Fibroblast of peridontal ligament (primary cell): ENCODE measurements around the gene JMJD7.

Source experiments
- DNase-seq: peaks from one replicate; pipeline ENCODE4 v3.0.0-alpha.2; 2010; ENCODE audit errors: extremely low read depth

Gene JMJD7

GRCh38 chr15:41799488-41799805 is 28.4 kb upstream of the JMJD7 start:
- DNase-seq, result no peak

GRCh38 chr15:41801185-41801584 is 26.7 kb upstream of the JMJD7 start:
- no peak for DNase-seq

DNA sequence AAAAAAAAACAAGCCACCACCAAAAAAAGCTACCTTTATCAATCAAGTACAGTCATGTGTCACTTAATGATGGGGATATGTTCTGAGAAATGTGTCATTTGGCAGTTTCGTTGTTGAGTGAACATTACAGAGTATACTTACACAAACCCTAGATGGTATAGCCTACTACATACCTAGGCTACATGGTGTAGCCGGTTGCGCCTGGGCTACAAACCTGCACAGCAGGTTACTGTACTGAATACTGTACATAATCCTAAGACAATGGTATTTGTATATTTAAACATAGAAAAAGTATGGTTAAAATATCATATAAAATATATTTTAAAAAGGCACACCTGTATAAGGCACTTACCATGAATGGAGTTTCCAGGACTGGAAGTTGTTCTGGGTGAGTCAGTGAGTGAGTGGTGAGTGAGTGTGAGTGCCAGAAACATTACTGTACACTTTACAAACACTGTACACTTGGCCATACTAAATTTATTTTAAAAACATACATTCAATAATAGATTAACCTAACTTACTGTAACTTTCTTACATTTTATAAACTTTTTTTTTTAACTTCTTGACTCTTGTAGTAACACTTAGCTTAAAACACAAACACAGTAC is 25.9 kb upstream of the JMJD7 start:
- DNase-seq, result peak; percentile 27

- DNase-seq, result no peak
These were observed 23.5 kb upstream of the JMJD7 start for GRCh38 chr15:41804361-41804760.

DNA sequence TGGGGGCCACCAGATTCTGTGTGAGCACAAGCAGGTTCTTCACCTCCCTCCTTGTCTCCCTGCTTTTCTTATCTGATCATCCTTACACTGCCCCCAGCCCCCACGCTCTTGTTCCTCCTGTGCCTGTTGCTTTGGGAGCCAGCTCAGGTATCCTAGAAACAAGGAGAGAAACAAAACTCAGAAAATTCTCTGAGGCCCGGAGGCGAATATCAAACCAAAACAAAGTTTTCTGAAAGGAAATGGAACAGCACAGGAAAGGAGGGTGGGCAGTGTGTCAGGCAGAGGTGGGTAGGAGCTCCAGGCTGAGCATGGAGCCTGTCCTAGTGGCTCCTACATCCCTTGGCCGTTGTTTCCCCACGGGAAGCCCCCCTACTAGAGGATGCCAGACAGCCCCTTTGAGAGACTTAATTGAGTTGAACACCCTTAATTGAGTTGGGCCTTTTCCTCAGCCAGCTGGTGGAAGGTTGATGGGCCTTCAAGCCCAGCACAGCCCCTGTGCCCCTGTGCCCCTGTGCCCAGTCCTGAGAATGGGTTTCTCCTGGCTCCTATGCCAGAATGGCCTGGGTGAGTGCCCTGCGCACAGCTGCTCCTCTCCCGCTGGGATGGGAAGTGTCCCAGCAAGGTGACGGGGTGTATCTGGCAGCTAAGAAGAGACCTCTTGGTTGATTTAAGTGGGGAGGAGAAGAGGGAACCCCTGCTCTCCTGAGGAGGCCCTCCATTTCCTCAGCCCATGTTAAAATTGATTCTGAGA is 22.8 kb upstream of the JMJD7 start:
- DNase-seq, result no peak

DNA sequence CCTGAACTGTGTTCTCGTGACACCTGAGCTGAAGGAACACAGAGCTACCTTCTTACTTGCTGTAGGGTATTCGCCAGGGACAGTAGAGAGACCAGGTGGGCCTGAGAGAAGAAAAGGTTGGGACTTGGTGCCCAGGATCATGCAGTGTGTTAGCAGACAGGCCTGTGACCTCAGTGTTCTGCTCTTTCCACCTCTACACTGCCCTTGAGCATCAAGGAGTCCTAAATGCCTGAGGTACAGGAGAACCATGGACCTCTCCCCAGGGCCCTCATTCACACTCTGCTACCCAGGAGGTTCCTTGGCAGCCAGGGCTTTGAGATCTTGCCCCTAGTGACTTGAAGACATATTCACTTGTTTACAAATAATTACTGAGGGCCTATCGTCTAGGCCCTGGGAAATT is 22.2 kb upstream of the JMJD7 start:
- DNase-seq, result no peak

DNA sequence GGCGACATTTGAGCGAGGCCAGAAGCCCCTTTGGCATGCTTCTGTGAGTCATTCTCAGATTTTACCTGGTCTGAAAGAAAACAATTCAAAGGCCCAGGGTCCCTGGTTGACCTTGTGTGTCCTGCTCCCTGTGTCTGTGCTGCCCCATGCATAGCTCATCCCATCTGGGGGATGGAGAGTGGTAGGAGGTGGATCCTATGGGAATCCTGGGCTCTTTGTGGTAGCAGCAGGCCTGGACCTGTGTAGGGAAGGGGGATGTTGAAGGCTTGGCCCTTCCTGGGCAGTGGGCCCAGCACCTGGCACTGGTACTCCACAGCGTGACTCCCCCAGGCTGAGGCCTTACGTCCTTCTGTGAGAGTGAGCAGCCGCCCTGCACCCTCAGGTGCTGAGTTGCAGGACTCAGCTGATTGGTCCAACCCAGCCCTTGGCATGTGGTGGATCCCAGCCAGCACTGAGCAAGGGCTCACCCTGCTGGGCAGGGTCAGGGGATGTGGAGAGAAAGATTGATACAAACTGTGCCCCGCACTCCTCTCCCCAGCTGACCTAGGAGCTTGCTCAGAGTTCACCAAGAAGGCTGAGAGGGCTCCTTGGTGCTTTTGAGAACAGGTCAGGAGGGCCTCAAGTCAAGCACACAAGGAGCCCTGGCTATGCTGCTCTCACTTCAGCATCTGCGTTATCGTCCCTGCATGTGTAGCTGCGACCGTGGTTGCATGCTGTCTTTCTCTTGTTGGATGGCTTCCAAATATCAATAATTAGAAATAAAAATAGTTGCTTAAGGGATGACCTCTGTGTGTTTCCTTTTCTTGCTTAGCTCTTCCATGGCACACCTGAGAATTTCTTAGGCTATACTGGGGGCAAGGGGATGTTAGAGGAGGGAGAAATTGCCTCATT is 21.4 kb upstream of the JMJD7 start:
- DNase-seq, result no peak

GRCh38 chr15:41809121-41809520 is 18.8 kb upstream of the JMJD7 start:
- DNase-seq, result no peak

- DNase-seq, result no peak
These were observed 18.2 kb upstream of the JMJD7 start for GRCh38 chr15:41809526-41810220.

GRCh38 chr15:41810651-41811431 is 17.1 kb upstream of the JMJD7 start:
- no peak for DNase-seq

- DNase-seq, result peak; percentile 88
These were observed 16.3 kb upstream of the JMJD7 start for GRCh38 chr15:41811432-41812195.

GRCh38 chr15:41812820-41813375 is 15.0 kb upstream of the JMJD7 start:
- no peak for DNase-seq

GRCh38 chr15:41813426-41813825 is 14.5 kb upstream of the JMJD7 start:
- DNase-seq, result no peak

- no peak for DNase-seq
These were observed 13.4 kb upstream of the JMJD7 start for GRCh38 chr15:41814534-41814933.

GRCh38 chr15:41816788-41817187 is 11.1 kb upstream of the JMJD7 start:
- DNase-seq, result no peak

- DNase-seq, result no peak
These were observed 10.6 kb upstream of the JMJD7 start for GRCh38 chr15:41817327-41817726.

GRCh38 chr15:41817781-41818180 is 10.1 kb upstream of the JMJD7 start:
- DNase-seq, result no peak

- no peak for DNase-seq
These were observed 8.3 kb upstream of the JMJD7 start for GRCh38 chr15:41819455-41820050.

- no peak for DNase-seq
These were observed 7.0 kb upstream of the JMJD7 start for GRCh38 chr15:41820791-41821423.
